Prostate gland (tissue), 2 donors: ENCODE results near the gene KSR2. TPM values are rescaled to one million over a fixed set of nuclear protein-coding genes. Genes with fewer than 3 reads are reported as not detected.

ENCODE experiments used
- DNase-seq: peaks from one replicate; pipeline ENCODE4 v3.0.0-alpha.2; 2019; ENCODE audit warnings: low spot score
- H3K27ac ChIP-seq, 2 donors: fragments of 200-600 bp; sonication (generic); 2 replicates each; pipeline ENCODE4 v1.5.1; 2017 to 2019
- H3K27me3 ChIP-seq: fragments of 200-600 bp; sonication (generic); replicated peaks from 2 replicates; pipeline ENCODE4 v1.5.1; 2019; ENCODE audit not compliant: insufficient read depth
- H3K36me3 ChIP-seq, 2 donors: fragments of 200-600 bp; sonication (generic); 1 replicate in 1 of 2; 2 replicates in 1 of 2; pipeline versions ENCODE4 v1.5.1 to v1.8.1; 2017 to 2019
- H3K4me1 ChIP-seq: fragments of 200-600 bp; sonication (generic); replicated peaks from 2 replicates; pipeline ENCODE4 v1.5.1; 2019
- H3K4me3 ChIP-seq, 2 donors: fragments of 200-600 bp; sonication (generic); 2 replicates each; pipeline ENCODE4 v1.5.1; 2017 to 2019
- H3K9me3 ChIP-seq: fragments of 200-600 bp; sonication (generic); 2 replicates; pipeline ENCODE4 v1.5.1; 2017
- CTCF ChIP-seq, 4 experiments: fragments of 200-600 bp in 2 of 4; fragments of 450-650 bp in 2 of 4; sonication (generic) in 2 of 4; IDR thresholded peaks; 1 replicate in 3 of 4; 2 replicates in 1 of 4; pipeline ENCODE4 v1.5.1; 2016 to 2019; ENCODE audit warnings: antibody characterized with exemption in 4 of 4, mild to moderate bottlenecking in 2 of 4, moderate library complexity in 2 of 4
- POLR2A ChIP-seq: fragments of 450-650 bp; IDR thresholded peaks from one replicate; pipeline ENCODE4 v1.6.1; 2016; ENCODE audit warnings: antibody characterized with exemption, mild to moderate bottlenecking
- POLR2AphosphoS5 ChIP-seq: sonication (generic); formaldehyde crosslinking; IDR thresholded peaks from one replicate; pipeline ENCODE4 v1.6.1; 2017; ENCODE audit warnings: antibody characterized with exemption
- WGBS: methylation state at CpG from one replicate; pipeline ENCODE4 v1.1.5; 2018; 5-methylcytosine and 5-hydroxymethylcytosine counted together
- intact Hi-C: fragments of 100-400 bp; cut with DNase I; formaldehyde crosslinking; loops from one replicate; pipeline ENCODE4 v1.14.2; 2022
- total RNA-seq, 2 donors: library from RNA; depleted of rRNA; stranded (reverse); fragments of >200 nt; gene quantifications; one replicate each; pipeline ENCODE4 v1.1.0, GENCODE V29; 2016

The KSR2 gene
- total RNA-seq, 2 donors from 2014 or later: 1.0 to 1.7 TPM

GRCh38 chr12:117502633-117503032 is 466.2 kb downstream of the KSR2 start:
- H3K27ac ChIP-seq: no peak overlapping the region
- DNase-seq: no peak
- no peak overlapping the region for H3K4me3 ChIP-seq
- TF ChIP-seq POLR2AphosphoS5 (peak; percentile 70), CTCF (IDR thresholded peaks at IDR 0.05) (no peak), POLR2A (no peak)
- no peaks in the 10 kb centered on the region for H3K4me1 ChIP-seq
- intact Hi-C loops: no loop called here
- WGBS: 23% methylated on average over 2 of the region's 2 CpGs
- no peaks in the 10 kb centered on the region for H3K27me3 ChIP-seq
- H3K36me3 ChIP-seq: no peaks in the 10 kb centered on the region
- no peaks in the 10 kb centered on the region for H3K9me3 ChIP-seq

- intact Hi-C loops: no loop called here
- Histone ChIP-seq H3K4me3 (no peak overlapping the region), H3K27ac (no peak overlapping the region)
These were observed 466.6 kb downstream of the KSR2 start for GRCh38 chr12:117502233-117502632.

GRCh38 chr12:117501076-117501869 is 467.5 kb downstream of the KSR2 start:
- Histone ChIP-seq H3K4me1 (no peaks in the 10 kb centered on the region), H3K36me3 (no peaks in the 10 kb centered on the region), H3K9me3 (no peaks in the 10 kb centered on the region), H3K27ac (no peak overlapping the region), H3K4me3 (no peak overlapping the region), H3K27me3 (no peaks in the 10 kb centered on the region)
- intact Hi-C loops: no loop called here
- no peak for DNase-seq
- WGBS: 73% methylated on average over 7 of the region's 7 CpGs
- TF ChIP-seq POLR2A: no peak
- TF ChIP-seq CTCF (IDR thresholded peaks at IDR 0.05): no peak
- TF ChIP-seq POLR2AphosphoS5: no peak

More at GRCh38 chr12:117502233-117502632, 466.6 kb downstream of the KSR2 start:
- Histone ChIP-seq H3K9me3 (no peaks in the 10 kb centered on the region), H3K4me1 (no peaks in the 10 kb centered on the region), H3K36me3 (no peaks in the 10 kb centered on the region), H3K27me3 (no peaks in the 10 kb centered on the region)
- WGBS: 92% methylated on average over 4 of the region's 4 CpGs
- DNase-seq: no peak
- TF ChIP-seq POLR2A (no peak), POLR2AphosphoS5 (no peak)

- H3K9me3 ChIP-seq: no peaks in the 10 kb centered on the region
- H3K27me3 ChIP-seq: no peaks in the 10 kb centered on the region
- 71% methylated on average over 8 of the region's 8 CpGs for WGBS
- no peaks in the 10 kb centered on the region for H3K36me3 ChIP-seq
- no peak overlapping the region for H3K27ac ChIP-seq
- no peak overlapping the region for H3K4me3 ChIP-seq
- H3K4me1 ChIP-seq: peaks cover 6% of the 10 kb centered on the region
- TF ChIP-seq POLR2AphosphoS5 (no peak), POLR2A (no peak), CTCF (IDR thresholded peaks at IDR 0.05) (no peak)
- DNase-seq: no peak
- intact Hi-C loops: no loop called here
These were observed 468.9 kb downstream of the KSR2 start for GRCh38 chr12:117499759-117500485.

GRCh38 chr12:117498880-117499279 is 469.9 kb downstream of the KSR2 start:
- H3K4me1 ChIP-seq: peaks cover 6% of the 10 kb centered on the region
- H3K27ac ChIP-seq: no peak overlapping the region
- H3K27me3 ChIP-seq: no peaks in the 10 kb centered on the region
- WGBS: 69% methylated on average over 3 of the region's 3 CpGs
- intact Hi-C loops: no loop called here
- no peak for DNase-seq
- no peaks in the 10 kb centered on the region for H3K9me3 ChIP-seq
- no peak for TF ChIP-seq CTCF (IDR thresholded peaks at IDR 0.05)
- no peak for TF ChIP-seq POLR2AphosphoS5
- TF ChIP-seq POLR2A: no peak
- H3K36me3 ChIP-seq: no peaks in the 10 kb centered on the region
- no peak overlapping the region for H3K4me3 ChIP-seq
